ENCODE measurements around the gene GBF1. TPM values are rescaled to one million over a fixed set of nuclear protein-coding genes. Genes with fewer than 3 reads are reported as not detected.

Gene GBF1
- total RNA-seq, 1 experiment from 2014 or later, result 23.7 TPM

GRCh38 chr10:102196893-102197292, 48.4 kb upstream of the GBF1 start:
- H3K4ac ChIP-seq (ENCODE audit: low read depth, low read length), result no peak overlapping the region
- WGBS (ENCODE audit: extremely low coverage, insufficient read length, low lambda C conversion rate), result no CpG with 5 or more reads among the region's 2 CpGs
- H3K27me3 ChIP-seq (ENCODE audit: insufficient read depth, low read length), result no peaks in the 10 kb centered on the region
- no peak overlapping the region for H3K14ac ChIP-seq (ENCODE audit: insufficient read depth, low read length)
- no peak overlapping the region for H3T11ph ChIP-seq (ENCODE audit: low read length)
- Mint-ChIP-seq H3K4me1 (no peaks in the 10 kb centered on the region), H3K27ac (no peak overlapping the region), H3K27me3 (ENCODE audit: low read depth) (peaks cover 55% of the 10 kb centered on the region), H3K36me3 (ENCODE audit: insufficient read depth in 1 of 3, low read depth in 3 of 3) (peaks cover 0 to 4% (median 0%) of the 10 kb centered on the region in 3 experiments; a peak in 4 of 7 replicates), H3K9me3 (peaks cover 36 to 47% of the 10 kb centered on the region in 2 experiments), H3K4me3 (no peak overlapping the region)
- no peak overlapping the region for H3K9ac ChIP-seq (ENCODE audit: extremely low read depth, insufficient read length, low read length)
- no peaks in the 10 kb centered on the region for H4K20me1 ChIP-seq (ENCODE audit: control insufficient read depth, insufficient read depth, insufficient read length)
- H3K4me2 ChIP-seq (ENCODE audit: insufficient read depth, insufficient read length, low read length), result no peak overlapping the region
- H3K23me2 ChIP-seq (ENCODE audit: insufficient read length, low read depth, low read length, poor library complexity, severe bottlenecking), result no peaks in the 10 kb centered on the region
- no peak for TF ChIP-seq CTCF (conservative IDR thresholded peaks at IDR 0.05)
- H2BK5ac ChIP-seq (ENCODE audit: insufficient read length, low read length), result no peak overlapping the region
- H4K8ac ChIP-seq (replicated peaks; ENCODE audit: insufficient read length, low read depth, low read length), result no peak overlapping the region
- H2BK20ac ChIP-seq (ENCODE audit: low read depth, low read length, poor library complexity, severe bottlenecking), result no peak overlapping the region
- H3K23ac ChIP-seq (ENCODE audit: insufficient read length, low read depth, low read length), result no peak overlapping the region
- no peaks in the 10 kb centered on the region for H3K79me2 ChIP-seq (ENCODE audit: insufficient read depth, low read length)
- no peak overlapping the region for H3K27ac ChIP-seq (ENCODE audit: insufficient read length, low read depth, low read length)
- no peak overlapping the region for H2AK5ac ChIP-seq (ENCODE audit: insufficient read length, low read length)
- no peak overlapping the region for H2BK120ac ChIP-seq (ENCODE audit: low read depth, low read length, poor library complexity, severe bottlenecking)
- no peak overlapping the region for H4K91ac ChIP-seq (ENCODE audit: insufficient read length, low read depth, low read length)
- H2BK12ac ChIP-seq (ENCODE audit: insufficient read length, low read depth, low read length), result no peak overlapping the region
- peaks cover 9% of the 10 kb centered on the region for H3K9me3 ChIP-seq (ENCODE audit: control insufficient read depth, low read depth, low read length)
- H3K4me1 ChIP-seq (ENCODE audit: insufficient read depth, low read length), result no peaks in the 10 kb centered on the region
- H3K18ac ChIP-seq (ENCODE audit: insufficient read length, low read depth, low read length), result no peak overlapping the region
- no peak for DNase-seq
- no peak overlapping the region for H2BK15ac ChIP-seq (ENCODE audit: low read depth, low read length)
- H2AFZ ChIP-seq (ENCODE audit: low read length), result no peak overlapping the region
- H3K56ac ChIP-seq (ENCODE audit: insufficient read length, low read depth, low read length), result no peak overlapping the region
- H3K79me1 ChIP-seq (ENCODE audit: insufficient read depth, low read depth, low read length, poor library complexity, severe bottlenecking), result no peaks in the 10 kb centered on the region
- H4K5ac ChIP-seq (ENCODE audit: insufficient read length, low read depth, low read length), result no peak overlapping the region
